HG03439 (cell line): Measurements from ENCODE around the gene LCN6.
A peak's percentile ranks its signal among the peaks of the same experiment; 100 is the strongest.
"Not testable (repeated sequence)": the region's sequence is repeated elsewhere in the genome, so short reads cannot be mapped to it uniquely, and the experiment has no call there.

Source experiments
- ATAC-seq: cut with Tn5 transposase; IDR thresholded peaks from one replicate; pipeline ENCODE4 v1.9.1; 2021; ENCODE audit warnings: mild to moderate bottlenecking, moderate library complexity; ENCODE audit not compliant: unreplicated experiment

LCN6 gene

DNA sequence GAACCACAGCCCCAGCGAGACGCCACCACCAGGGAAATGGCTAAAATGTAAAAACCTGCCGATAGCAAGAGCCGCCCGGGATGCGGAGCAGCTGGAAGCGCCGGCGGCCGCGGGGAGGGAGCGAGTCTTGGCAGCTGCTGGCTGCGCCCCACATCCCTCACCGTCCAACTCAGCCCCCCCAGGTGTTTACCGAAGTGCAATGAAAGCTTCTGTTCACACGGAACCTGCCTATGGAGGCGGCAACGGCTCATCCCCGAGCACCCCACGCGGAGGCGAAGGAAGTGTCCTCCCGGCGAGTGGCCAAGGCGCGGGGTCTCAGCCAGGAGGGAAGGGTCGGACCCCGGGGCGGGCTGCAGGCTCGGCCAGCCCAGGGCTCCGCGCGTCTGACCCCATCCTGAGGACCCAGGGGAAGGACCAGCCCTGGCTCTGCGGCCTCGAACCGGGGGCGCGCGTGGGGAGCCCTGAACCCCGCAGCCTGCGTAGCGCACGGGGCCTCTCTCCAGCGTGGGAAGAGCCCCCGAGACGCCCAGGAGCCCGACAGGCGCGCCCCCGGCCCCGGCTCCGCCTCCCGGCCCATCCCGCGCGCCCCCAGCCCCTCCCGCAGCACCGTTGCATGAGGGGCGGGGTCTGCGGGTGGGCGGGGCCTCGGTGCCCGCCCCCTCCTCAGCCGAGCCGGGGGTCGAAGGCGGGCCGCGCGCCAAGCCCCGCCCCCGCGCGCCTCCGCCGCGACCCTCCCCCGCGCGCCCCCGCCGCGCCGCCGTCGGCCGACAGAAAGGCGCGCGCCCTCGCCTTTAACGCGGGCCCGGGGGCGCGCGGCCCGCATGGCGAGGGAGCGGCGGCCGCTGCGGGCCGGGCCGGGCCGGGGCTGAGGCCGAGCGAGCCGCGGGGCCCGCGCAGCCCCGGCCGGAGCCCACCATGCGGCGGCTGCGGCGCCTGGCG, 36.3 kb downstream of the LCN6 start, which contains the start of gene DIPK1B:
TSS of gene DIPK1B (plus strand) at position 822 of the 939 bp plus-strand sequence. CDS start at position 916, 94 bp downstream.
- no peak for ATAC-seq

DNA sequence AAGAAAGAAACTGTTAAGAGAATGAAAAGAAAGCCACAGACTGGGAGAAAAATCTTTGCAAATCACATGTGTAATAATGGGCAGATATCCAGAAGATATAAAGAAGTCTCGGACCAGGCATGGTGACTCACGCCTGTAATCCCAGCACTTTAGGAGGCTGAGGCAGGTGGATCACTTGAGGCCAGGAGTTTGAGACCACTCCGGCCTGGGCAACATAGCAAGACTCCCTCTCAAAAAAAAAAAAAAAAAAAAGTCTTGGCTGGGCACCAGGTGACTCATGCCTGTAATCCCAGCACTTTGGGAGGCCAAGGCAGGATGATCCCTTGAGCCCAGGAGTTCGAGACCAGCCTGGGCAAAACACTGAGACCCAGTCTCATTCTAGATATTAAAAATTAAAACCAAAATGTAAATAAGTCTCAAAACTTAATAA, 37.1 kb downstream of the LCN6 start:
- not testable (repeated sequence) for ATAC-seq

DNA sequence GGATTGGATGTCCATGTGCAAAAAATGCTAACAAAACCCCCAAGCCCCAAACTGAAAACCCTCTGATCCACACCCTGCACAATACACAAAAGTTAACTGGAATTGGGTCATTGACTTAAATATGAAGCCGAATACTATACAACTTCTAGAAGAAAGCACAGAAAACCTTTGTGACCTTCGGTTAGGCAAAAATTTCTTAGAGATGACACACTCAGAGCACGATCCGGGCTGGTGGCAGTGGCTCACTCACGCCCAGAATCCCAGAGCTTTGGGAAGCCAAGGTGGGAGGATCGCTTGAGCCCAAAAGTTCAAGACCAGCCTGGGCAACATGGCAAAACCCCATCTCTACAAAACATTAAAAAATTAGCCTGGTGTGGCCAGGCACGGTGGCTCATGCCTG, 37.8 kb downstream of the LCN6 start:
- ATAC-seq: no peak

DNA sequence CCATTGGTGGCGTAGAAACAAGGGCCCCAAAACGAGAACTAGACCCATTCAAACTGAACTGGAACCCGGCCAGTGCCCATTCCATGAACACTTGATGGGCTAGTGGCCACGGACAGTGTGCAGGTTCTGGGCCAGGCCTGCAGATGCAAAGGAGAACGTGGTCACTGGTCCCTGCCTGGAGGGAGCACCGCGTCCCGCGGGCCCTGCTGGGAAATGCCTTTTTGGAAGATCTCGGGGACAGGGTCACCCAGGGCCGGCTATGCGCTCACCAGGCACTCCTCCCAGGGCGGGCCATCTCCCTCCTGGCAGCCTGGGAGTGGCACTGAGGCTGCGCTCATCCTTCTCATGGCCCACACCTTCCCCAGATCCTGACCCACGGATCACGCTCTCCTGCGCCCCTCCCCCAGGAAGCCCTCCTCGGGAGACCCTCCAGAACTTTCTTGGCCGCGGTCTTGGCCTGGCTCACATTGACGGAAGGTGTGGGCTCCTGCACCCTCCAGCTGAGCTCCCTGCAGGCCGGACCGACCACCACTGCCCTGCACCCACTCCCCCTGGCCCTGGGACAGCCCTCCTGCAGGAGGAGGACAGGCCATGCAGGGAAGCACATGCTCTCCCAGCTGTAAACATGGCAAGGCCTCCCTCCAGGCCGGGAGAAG, 38.7 kb downstream of the LCN6 start:
- ATAC-seq: no peak

DNA sequence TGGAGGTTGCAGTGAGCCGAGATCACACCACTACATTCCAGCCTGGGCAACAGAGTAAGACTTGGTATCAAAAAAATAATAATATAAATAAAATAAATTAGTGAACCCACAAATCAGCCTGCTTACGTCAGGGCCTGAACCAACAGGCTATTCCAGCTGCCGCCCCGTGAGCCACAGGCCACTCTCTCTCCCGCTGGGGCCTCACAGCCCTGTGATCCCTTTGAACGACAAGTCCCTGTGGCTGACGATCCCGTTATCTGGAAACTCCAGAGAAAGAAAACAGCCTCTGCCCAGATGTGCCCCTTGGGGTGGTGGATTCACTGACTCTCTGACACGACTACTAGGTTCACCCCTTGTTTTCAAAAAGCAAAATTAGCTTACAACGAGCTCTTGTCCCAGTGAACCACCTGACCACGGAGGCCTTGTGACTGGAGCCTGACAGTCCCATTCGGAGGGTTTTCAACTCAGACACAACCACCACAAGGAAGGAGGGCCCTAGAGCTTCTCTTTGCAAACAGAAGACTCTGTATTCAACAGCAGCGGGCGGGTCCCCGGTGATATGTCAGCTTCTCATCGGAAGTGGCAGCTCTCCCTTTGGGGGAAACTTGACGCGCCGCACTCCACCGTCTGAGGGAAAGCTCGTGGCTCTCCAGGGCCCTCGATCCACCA, 40.3 kb downstream of the LCN6 start:
- ATAC-seq: no peak

DNA sequence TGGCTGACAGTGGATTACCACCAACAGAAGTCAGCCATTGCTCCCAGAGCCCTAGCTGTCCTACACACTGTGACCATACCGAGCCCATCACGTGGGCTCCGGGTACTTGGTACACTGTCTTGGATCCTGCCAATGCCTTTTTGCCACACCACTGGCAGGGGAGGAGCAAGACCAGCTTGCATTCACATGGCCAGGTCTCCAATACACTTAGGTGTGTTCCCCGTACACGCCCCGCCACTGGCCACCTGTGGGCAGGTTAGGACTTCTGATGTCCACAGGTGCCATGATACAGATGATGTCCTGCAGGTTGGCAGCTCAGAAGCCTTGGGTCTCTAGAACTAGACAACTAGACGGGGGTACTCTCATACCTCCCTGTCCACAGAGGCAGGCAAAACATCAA, 41.3 kb downstream of the LCN6 start:
- ATAC-seq: no peak

DNA sequence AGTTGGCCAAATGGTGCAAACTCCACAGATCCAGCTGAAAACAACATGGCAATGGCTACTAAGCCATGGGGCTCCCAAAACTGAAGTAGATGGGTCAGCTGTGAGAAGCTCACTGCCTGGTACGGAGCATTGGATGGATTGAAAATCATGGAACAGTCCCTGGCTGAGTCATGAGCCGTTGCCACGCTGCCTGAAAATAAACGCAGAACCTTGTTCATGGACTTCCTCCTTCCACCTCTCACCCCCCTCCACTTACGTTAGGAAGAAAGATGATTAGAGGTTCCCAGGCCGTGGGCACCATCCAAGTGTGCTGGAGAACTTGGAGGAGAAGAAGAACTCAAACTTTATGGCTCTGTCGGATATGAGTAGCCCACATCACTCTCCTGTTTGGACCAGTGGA, 42.8 kb downstream of the LCN6 start:
- no peak for ATAC-seq

DNA sequence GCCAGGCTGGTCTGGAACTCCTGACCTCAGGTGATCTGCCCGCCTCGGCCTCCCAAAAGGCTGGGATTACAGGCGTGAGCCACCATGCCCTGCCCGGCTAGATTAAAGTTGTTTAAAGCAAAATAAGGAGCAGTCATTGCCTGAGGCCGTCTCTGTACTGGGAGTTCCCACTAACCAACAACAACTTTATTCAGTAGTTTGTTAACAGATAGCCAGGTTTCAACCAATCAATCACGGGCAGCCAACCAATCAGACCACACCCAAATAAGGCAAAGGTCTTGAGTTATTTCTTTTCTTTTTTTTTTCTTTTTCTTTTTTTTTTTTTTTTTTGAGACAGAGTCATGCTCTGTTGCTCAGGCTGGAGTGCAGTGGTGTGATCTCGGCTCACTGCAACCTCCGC, 43.6 kb downstream of the LCN6 start:
- not testable (repeated sequence) for ATAC-seq

DNA sequence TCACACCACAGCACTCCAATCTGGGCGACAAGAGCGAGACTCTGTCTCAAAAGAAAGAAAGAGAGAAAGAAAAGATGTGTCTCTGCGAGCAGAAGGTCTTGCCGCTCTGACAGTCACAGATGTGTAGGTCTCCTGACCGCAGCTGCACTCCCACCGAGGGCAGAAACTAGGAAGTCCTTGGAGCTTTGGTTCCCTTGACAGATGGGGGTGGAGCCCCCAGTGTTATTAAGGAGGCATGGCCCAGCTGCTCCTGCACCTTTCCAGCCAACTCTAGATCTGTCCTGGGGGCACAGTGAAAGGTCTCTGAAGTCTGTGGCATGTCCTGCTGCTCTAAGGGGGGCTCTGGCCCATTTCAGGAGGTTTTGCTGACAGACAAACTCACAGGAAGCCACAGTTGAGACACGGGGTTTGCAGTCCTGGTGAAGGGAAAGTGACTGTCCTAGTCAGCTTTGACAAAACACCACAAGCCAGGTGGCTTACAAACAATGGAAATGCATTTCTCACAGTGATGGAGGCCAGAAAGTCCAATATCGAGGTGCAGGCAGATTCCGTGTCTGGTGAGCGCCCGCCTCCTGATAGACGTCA, 45.0 kb downstream of the LCN6 start:
- no peak for ATAC-seq

DNA sequence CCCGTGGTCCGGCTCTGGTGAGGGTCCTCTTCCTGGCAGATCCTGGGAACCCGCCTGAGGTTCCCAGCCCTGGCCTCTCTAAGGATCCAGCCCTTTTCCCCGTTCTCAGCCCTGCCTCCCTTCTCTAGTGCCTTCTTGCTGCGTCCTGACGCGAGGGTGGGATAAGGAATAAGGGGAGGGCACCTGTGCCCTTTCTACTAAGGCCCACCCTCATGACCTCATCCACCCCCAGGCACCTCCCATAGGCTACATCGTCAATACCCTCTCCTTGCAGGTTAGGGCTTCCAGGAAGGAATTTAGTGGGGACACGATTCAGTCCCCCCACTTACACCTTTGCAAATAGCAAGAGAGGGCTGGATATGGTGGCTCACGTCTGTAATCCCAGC, 46.7 kb downstream of the LCN6 start:
- ATAC-seq: no peak

DNA sequence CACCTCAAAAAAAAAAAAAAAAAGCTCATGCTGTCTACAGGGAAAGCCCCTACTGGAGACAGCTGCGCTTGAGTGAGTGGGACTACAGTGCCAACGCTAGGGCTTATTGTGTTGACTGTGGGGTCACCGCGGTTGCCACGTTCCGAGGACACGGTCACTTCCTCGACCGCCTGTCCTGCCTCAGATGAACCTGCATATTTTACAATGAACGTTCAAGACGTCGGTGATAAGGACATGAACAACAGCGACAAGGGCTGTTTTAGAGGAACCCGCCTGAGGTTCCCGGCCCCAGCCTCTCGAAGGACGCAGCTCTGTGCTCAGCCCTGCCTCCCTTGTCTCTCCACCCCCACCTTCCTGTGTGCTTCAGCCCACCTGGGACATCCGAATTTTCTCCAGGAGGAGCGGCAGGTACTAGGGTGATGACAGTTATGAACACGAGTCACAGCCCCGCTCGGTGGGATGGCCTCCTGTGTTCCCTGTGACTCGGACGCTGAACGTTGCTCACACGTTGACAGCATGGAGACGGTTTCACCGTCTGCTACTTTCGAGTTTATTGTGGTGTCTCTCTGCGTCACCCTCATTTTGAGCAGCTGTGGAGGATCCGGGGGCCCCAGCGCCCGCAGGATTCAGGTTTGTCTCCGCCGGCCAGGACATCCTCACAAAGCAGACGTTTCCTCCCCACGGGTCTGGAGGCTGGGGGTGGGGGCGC, 47.2 kb downstream of the LCN6 start:
- peak; percentile 59 for ATAC-seq

DNA sequence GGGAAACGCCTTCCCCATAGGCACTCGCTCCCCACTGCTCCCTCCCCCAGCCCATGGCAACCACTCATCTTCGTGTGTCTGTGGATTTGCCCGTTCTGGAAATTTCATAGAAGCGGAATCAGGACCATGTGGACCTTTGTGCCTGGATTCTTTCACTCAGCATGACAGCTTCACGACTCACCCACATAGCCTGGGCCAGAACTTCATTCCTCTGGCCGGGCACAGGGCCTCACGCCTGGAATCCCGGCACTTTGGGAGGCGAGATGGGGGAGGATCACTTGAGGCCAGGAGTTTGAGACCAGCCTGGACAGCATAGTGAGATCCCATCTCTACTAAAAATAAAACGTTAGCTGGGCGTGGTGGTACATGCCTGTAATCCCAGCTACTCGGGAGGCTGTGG, 48.0 kb downstream of the LCN6 start:
- ATAC-seq: no peak

DNA sequence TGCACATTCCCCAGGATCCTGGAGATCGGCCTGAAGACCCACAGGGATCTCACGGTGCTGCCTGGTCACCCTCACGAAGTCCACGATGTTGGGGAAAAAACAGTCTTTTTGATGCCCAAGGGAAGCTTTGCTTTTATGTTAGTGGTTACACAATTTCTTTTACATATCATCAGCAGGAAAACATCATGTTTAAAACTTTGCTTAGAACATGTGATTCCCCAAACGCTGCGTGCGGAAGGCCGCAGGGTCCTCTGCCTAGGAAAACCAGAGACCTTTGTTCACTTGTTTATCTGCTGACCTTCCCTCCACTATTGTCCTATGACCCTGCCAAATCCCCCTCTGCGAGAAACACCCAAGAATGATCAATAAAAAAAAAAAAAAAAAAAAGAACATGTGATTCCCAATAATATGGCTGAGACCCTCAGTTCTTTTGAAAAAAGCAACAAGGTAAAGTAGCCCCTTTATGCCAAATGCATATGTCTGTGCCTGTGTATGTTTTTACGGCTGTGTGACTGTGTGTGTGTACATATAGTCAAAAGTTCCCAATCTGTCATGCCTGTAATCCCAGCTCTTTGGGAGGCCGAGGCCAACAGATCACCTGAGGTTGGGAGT, 49.6 kb downstream of the LCN6 start:
- no peak for ATAC-seq

DNA sequence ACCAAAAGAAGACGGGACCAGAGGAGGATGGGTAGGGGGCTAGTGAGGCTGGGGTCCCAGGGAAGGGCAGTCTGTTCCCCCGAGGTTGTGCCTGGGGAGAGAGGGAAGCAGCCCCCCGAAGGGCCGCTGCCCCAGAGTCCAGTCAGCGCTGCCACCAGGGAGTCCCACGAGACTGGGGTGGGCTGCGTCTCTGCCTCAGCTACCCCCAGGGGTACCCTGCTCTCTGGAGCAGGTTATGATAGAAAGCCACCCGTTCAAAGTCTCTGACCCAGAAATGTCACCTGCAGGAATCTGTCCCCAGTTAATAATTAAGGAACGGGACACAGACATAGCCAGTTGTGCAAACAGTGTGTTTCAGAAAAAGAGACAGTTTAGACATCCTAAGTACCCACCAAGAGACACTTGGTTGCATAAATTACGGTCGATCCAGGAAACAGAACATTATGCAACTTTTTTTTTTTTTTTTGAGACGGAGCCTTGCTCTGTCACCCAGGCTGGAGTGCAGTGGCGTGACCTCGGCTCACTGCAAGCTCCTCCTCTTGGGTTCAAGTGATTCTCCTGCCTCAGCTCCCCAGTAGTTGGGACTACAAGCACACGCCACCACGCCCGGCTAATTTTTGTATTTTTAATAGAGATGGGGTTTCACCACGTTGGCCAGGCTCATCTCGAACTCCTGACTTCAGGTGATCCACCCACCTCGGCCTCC, 50.4 kb downstream of the LCN6 start:
- no peak for ATAC-seq

DNA sequence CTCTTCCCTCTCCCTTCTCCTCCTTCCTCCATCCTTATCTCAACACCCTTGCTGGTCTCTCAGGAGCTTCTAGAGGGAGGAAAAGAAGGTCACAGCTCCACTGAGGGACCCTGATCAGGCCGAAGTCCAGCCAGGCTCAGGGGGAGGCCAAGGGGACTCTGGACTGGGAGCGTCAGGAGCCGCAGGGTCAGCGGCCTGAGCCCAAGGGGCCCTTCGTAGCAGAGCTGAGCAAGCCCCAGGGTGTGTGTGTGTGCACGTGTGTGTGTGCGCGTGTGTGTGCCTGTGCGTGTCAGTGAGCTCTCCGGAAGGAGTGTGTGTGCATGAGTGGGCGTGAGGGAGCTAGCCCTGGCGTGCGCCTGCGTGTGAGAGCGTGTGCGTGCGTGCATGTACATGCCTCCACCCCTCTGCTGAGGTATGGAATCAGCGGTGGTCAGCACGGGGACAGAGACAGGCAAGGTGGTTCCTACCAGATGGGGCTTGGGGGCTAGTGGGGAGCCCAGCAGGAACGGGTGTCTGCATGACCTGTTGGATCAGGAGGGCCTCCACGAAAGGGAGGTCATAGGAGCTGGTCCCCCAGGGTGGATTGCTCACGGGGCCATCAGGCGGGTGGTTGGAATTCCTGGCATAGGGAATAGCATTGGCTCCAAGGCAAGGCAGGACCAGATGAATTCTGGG, 51.0 kb downstream of the LCN6 start:
- no peak for ATAC-seq

DNA sequence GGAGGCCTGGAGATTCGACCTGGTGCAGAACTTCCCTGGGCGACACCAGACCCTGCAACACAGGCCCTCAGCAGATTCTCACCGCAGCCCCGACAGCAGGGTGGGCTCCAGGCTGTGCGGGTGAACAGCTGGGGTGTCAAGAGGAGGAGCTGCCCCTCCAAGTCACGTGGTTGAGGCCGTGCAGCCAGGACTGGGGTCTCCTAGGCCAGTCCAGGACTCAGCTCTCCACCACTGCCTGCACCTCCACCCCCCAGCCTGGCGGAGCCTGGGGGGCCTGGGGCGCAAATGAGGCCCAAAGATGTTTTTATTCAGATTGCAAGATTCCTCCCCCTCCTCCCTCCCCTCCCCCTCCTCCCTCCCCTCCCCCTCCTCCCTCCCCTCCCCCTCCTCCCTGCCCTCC, 51.8 kb downstream of the LCN6 start:
- no peak for ATAC-seq

DNA sequence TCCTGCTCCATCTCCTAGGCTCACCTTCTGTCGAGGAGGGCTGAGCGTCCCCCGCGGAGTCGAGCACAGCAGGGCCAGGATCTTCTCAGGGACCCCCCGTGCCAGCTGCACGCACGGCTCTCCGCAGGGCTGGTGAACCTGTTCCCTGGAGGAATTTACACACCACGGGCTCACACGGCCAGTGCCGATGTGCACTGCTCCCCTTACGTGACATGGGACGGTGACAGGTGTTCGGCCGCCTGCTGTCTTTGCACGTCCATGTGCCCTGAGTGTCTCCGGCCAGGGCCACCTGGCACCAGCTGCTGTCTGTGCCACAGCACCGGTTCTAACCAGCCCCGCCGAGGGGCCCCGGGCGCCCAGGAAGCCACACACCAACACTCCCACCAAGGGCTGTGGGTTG, 52.4 kb downstream of the LCN6 start:
- no peak for ATAC-seq

DNA sequence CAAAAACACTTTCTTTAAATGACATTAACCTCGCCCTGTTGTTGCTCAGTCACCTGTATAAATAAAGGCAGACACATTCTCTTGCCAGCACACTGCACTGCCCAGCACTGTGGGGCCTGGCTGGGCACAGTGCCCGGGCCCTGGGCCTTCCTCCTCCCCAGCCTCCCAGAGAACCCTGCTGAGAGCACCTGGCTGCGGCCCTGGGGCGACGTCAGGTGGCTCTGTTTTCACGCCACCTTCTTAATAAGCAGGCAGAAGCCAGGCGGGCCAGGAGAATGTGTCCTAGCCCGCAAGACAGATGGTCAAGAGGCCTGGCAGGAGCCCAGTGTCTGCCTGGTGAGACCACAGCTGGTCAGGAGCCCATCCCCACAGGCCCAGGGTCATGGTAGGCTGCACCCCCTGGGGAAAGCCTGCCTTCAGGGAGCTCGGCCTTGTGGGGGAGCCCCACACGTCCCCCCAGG, 52.9 kb downstream of the LCN6 start:
- no peak for ATAC-seq

DNA sequence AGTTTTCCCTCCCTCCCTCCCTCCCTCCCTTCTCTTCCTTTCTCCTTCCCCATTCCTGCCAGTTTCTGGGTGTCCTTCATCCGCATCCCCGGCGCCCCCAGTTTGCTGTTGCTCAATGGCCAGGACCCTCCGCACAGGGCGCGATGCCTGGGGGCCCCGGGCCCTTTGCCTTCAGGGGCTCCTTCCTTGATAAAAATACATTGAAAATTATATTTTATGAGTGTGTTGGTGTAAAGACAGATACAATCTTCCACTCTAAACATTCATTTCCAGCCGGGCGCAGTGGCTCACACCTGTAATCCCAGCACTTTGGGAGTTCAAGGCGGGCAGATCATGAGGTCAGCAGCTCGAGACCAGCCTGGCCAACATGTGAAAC, 53.5 kb downstream of the LCN6 start:
- no peak for ATAC-seq
